Peyer's patch (tissue), 4 donors: ENCODE results near the gene PRKCH.

Experiments used
- CTCF ChIP-seq, 6 experiments: fragments of 450-650 bp in 4 of 6; fragments of 200-600 bp in 2 of 6; sonication (generic) in 1 of 6; IDR thresholded peaks; one replicate each; pipeline ENCODE4 v1.5.1; 2017 to 2019; ENCODE audit warnings: antibody characterized with exemption in 6 of 6, mild to moderate bottlenecking in 3 of 6, moderate library complexity in 1 of 6
- POLR2A ChIP-seq, 2 donors: fragments of 450-650 bp; IDR thresholded peaks; one replicate each; pipeline ENCODE4 v1.5.1; 2017; ENCODE audit warnings: antibody characterized with exemption in 2 of 2, mild to moderate bottlenecking in 2 of 2, moderate library complexity in 2 of 2

- TF ChIP-seq CTCF (IDR thresholded peaks at IDR 0.05) (no peak), POLR2A (IDR thresholded peaks at IDR 0.05) (no peak)
Observed at GRCh38 chr14:61569308-61569707, 247.9 kb downstream of the PRKCH start.
